H1 (cell line): Measurements from ENCODE around the gene SERPINA10. TPM values are rescaled to one million over a fixed set of nuclear protein-coding genes. Genes with fewer than 3 reads are reported as not detected.

Experiments
- polyA plus RNA-seq, 7 experiments: library from polyadenylated mRNA; depleted of rRNA in 3 of 7; stranded (reverse) in 5 of 7; unstranded in 2 of 7; fragments of >200 nt in 5 of 7; fragments of 200-250 nt in 2 of 7; gene quantifications; 1 replicate in 5 of 7; 2 replicates in 1 of 7; 4 replicates in 1 of 7; pipeline versions ENCODE4 v1.2.1 to v1.2.3, GENCODE V29; 2011 to 2013; ENCODE audit warnings: missing spikeins in 2 of 7, mixed read lengths in 2 of 7
- total RNA-seq: library from RNA; stranded (reverse); fragmentation: NEBNext Ultra II Directional; extraction: Animal tissue kit (Norgen Biotek cat#: 25700); gene quantifications from 2 replicates; pipeline ENCODE4 v1.2.1, GENCODE V29; 2021

Gene SERPINA10
- total and polyA plus RNA-seq, 2 of the 8 experiments (the other 6 are each of a cell fraction or from before 2014, with no cell fraction given) = not detected

Other genes starting within 250 kb of the SERPINA10 start
- gene DDX24, start 212.1 kb downstream of the SERPINA10 start, total RNA-seq = 186 and 201 TPM in 2 replicates
- 73.8 and 89.0 TPM in 2 replicates for gene DDX24, start 212.1 kb downstream of the SERPINA10 start, polyA plus RNA-seq (2011; rRNA removed)
- gene IFI27L1, start 212.0 kb downstream of the SERPINA10 start, total RNA-seq = 19.9 and 21.2 TPM in 2 replicates
- gene IFI27L1, start 212.0 kb downstream of the SERPINA10 start, polyA plus RNA-seq (2011; rRNA removed) = 30.5 and 36.8 TPM in 2 replicates
- 0.76 and 1.0 TPM in 2 replicates for gene IFI27, start 182.5 kb downstream of the SERPINA10 start, total RNA-seq
- 1.9 and 2.2 TPM in 2 replicates for gene IFI27, start 182.5 kb downstream of the SERPINA10 start, polyA plus RNA-seq (2011; rRNA removed)
- gene IFI27L2, start 163.7 kb downstream of the SERPINA10 start, total RNA-seq = 14.0 and 19.8 TPM in 2 replicates
- gene IFI27L2, start 163.7 kb downstream of the SERPINA10 start, polyA plus RNA-seq (2011; rRNA removed) = 69.6 and 74.7 TPM in 2 replicates
- gene PPP4R4, start 118.9 kb downstream of the SERPINA10 start, total RNA-seq = 9.4 and 9.6 TPM in 2 replicates
- 2.5 and 3.3 TPM in 2 replicates for gene PPP4R4, start 118.9 kb downstream of the SERPINA10 start, polyA plus RNA-seq (2011; rRNA removed)
- gene SERPINA6, start 30.1 kb upstream of the SERPINA10 start, total RNA-seq = not detected in 2 replicates
- not detected in 2 replicates for gene SERPINA6, start 30.1 kb upstream of the SERPINA10 start, polyA plus RNA-seq (2011; rRNA removed)
- gene SERPINA2, start 73.4 kb upstream of the SERPINA10 start, total RNA-seq = not detected in 2 replicates
- not detected in 2 replicates for gene SERPINA2, start 73.4 kb upstream of the SERPINA10 start, polyA plus RNA-seq (2011; rRNA removed)
- not detected in 2 replicates for gene SERPINA1, start 95.3 kb upstream of the SERPINA10 start, total RNA-seq
- gene SERPINA1, start 95.3 kb upstream of the SERPINA10 start, polyA plus RNA-seq (2011; rRNA removed) = 0.06 and 0.08 TPM in 2 replicates
- gene SERPINA11, start 159.5 kb upstream of the SERPINA10 start, total RNA-seq = 0.39 and 0.65 TPM in 2 replicates
- gene SERPINA11, start 159.5 kb upstream of the SERPINA10 start, polyA plus RNA-seq (2011; rRNA removed) = 0.24 and 0.36 TPM in 2 replicates
- gene SERPINA9, start 182.9 kb upstream of the SERPINA10 start, total RNA-seq = not detected in 2 replicates
- not detected in 2 replicates for gene SERPINA9, start 182.9 kb upstream of the SERPINA10 start, polyA plus RNA-seq (2011; rRNA removed)
- gene SERPINA12, start 216.2 kb upstream of the SERPINA10 start, total RNA-seq = not detected in 2 replicates
- gene SERPINA12, start 216.2 kb upstream of the SERPINA10 start, polyA plus RNA-seq (2011; rRNA removed) = not detected in 2 replicates